HEK293 (cell line): Measurements from ENCODE around the gene NKPD1.

Experiments used
- ZNF16 ChIP-seq: fragments of 450-650 bp; formaldehyde crosslinking; IDR thresholded peaks from 2 replicates; pipeline ENCODE4 v1.5.1; 2016; ENCODE audit warnings: low read depth, missing biosample characterization, missing genetic modification characterization
- TF ChIP-seq, protein P1 (sequence below): fragments of 450-650 bp; formaldehyde crosslinking; IDR thresholded peaks from 2 replicates; pipeline ENCODE4 v1.5.1; 2016; ENCODE audit warnings: missing biosample characterization, missing genetic modification characterization
- TF ChIP-seq, protein P2 (sequence below): sonication (generic); formaldehyde crosslinking; IDR thresholded peaks from 2 replicates; pipeline ENCODE4 v1.8.1; 2022; ENCODE audit warnings: mild to moderate bottlenecking, moderate library complexity, missing genetic modification reagents

DNA sequence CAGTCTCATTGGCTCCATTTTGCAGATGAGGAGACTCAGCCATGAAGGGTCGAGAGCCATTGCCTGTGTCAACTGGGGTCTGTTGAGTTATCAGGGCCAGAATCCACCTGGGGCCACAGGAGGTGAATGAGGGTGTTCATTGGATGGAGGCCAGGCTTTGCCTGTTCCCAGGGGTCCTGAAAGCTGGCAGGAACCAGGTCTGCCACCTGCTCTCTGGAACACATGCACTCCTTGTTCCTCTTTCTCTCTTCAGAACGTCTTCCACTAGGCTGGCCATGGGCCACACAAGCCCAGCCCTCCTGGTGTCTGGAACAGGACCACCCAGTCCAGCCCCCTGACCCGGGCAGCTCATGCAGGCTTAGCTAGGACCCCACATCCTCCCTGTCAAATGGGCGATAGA lies 46.7 kb downstream of the NKPD1 start:
- TF ChIP-seq, protein P1, sequence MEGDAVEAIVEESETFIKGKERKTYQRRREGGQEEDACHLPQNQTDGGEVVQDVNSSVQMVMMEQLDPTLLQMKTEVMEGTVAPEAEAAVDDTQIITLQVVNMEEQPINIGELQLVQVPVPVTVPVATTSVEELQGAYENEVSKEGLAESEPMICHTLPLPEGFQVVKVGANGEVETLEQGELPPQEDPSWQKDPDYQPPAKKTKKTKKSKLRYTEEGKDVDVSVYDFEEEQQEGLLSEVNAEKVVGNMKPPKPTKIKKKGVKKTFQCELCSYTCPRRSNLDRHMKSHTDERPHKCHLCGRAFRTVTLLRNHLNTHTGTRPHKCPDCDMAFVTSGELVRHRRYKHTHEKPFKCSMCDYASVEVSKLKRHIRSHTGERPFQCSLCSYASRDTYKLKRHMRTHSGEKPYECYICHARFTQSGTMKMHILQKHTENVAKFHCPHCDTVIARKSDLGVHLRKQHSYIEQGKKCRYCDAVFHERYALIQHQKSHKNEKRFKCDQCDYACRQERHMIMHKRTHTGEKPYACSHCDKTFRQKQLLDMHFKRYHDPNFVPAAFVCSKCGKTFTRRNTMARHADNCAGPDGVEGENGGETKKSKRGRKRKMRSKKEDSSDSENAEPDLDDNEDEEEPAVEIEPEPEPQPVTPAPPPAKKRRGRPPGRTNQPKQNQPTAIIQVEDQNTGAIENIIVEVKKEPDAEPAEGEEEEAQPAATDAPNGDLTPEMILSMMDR (tag by site-specific recombination): no peak
- no peak for TF ChIP-seq ZNF16 (tag by site-specific recombination)
- TF ChIP-seq, protein P2, sequence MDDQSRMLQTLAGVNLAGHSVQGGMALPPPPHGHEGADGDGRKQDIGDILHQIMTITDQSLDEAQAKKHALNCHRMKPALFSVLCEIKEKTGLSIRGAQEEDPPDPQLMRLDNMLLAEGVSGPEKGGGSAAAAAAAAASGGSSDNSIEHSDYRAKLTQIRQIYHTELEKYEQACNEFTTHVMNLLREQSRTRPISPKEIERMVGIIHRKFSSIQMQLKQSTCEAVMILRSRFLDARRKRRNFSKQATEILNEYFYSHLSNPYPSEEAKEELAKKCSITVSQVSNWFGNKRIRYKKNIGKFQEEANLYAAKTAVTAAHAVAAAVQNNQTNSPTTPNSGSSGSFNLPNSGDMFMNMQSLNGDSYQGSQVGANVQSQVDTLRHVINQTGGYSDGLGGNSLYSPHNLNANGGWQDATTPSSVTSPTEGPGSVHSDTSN (CRISPR knock-in tag): no peak
